HG03064 (cell line): ENCODE data around the gene THOC1.

Experiments used
- ATAC-seq: cut with Tn5 transposase; IDR thresholded peaks from one replicate; pipeline ENCODE4 v1.9.1; 2021; ENCODE audit warnings: low read depth; ENCODE audit not compliant: unreplicated experiment

Gene THOC1

GRCh38 chr18:217532-218336 lies 50.1 kb downstream of the THOC1 start:
- no peak for ATAC-seq

GRCh38 chr18:215448-216010 lies 52.3 kb downstream of the THOC1 start:
- ATAC-seq = no peak

GRCh38 chr18:213966-214365 lies 53.9 kb downstream of the THOC1 start:
- ATAC-seq = no peak

- no peak for ATAC-seq
Observed at GRCh38 chr18:213505-213904, 54.3 kb downstream of the THOC1 start.

- no peak for ATAC-seq
Observed at GRCh38 chr18:212780-213179, 55.1 kb downstream of the THOC1 start.

GRCh38 chr18:211582-211981 lies 56.3 kb downstream of the THOC1 start:
- no peak for ATAC-seq

- ATAC-seq = no peak
Observed at GRCh38 chr18:210733-211132, 57.1 kb downstream of the THOC1 start.

GRCh38 chr18:210075-210474 lies 57.8 kb downstream of the THOC1 start:
- ATAC-seq = no peak

GRCh38 chr18:199768-200167 lies 68.1 kb downstream of the THOC1 start:
- no peak for ATAC-seq

- no peak for ATAC-seq
Observed at GRCh38 chr18:199214-199613, 68.6 kb downstream of the THOC1 start.

GRCh38 chr18:195651-196050 lies 72.2 kb downstream of the THOC1 start:
- ATAC-seq = no peak

- ATAC-seq = no peak
Observed at GRCh38 chr18:192801-193200, 75.0 kb downstream of the THOC1 start.

- no peak for ATAC-seq
Observed at GRCh38 chr18:191725-192124, 76.1 kb downstream of the THOC1 start.

- no peak for ATAC-seq
Observed at GRCh38 chr18:189254-189653, 78.6 kb downstream of the THOC1 start.

- no peak for ATAC-seq
Observed at GRCh38 chr18:183769-184168, 84.1 kb downstream of the THOC1 start.

- ATAC-seq = no peak
Observed at GRCh38 chr18:181711-182110, 86.1 kb downstream of the THOC1 start.

- no peak for ATAC-seq
Observed at GRCh38 chr18:179499-179898, 88.3 kb downstream of the THOC1 start.

GRCh38 chr18:172361-172760 lies 95.5 kb downstream of the THOC1 start:
- ATAC-seq = no peak
